ENCODE results near the gene TMEM207.
A peak's percentile ranks its signal among the peaks of the same experiment; 100 is the strongest.

TMEM207 gene

GRCh38 chr3:190444576-190445145, 5.0 kb downstream of the TMEM207 start:
- no peak for TF ChIP-seq CTCF (IDR thresholded peaks at IDR 0.05; ENCODE audit: low read depth, low read length)
- no peak for DNase-seq (ENCODE audit: extremely low read depth, low read depth)

- no peak for TF ChIP-seq CTCF (IDR thresholded peaks at IDR 0.05; ENCODE audit: low read depth, low read length)
- no peak for DNase-seq (ENCODE audit: extremely low read depth, low read depth)
These were observed 5.7 kb downstream of the TMEM207 start for GRCh38 chr3:190444006-190444405.

GRCh38 chr3:190443257-190443656, 6.4 kb downstream of the TMEM207 start:
- peak; percentile 19 for TF ChIP-seq CTCF (IDR thresholded peaks at IDR 0.05; ENCODE audit: low read depth, low read length)
- no peak for DNase-seq (ENCODE audit: extremely low read depth, low read depth)

GRCh38 chr3:190442240-190442639, 7.5 kb downstream of the TMEM207 start:
- no peak for DNase-seq (ENCODE audit: extremely low read depth, low read depth)
- no peak for TF ChIP-seq CTCF (IDR thresholded peaks at IDR 0.05; ENCODE audit: low read depth, low read length)

- no peak for TF ChIP-seq CTCF (IDR thresholded peaks at IDR 0.05; ENCODE audit: low read depth, low read length)
- no peak for DNase-seq (ENCODE audit: extremely low read depth, low read depth)
These were observed 13.4 kb downstream of the TMEM207 start for GRCh38 chr3:190436331-190436730.

- DNase-seq (ENCODE audit: extremely low read depth, low read depth) = no peak
- no peak for TF ChIP-seq CTCF (IDR thresholded peaks at IDR 0.05; ENCODE audit: low read depth, low read length)
These were observed 14.1 kb downstream of the TMEM207 start for GRCh38 chr3:190435618-190436017.

GRCh38 chr3:190433626-190434025, 16.1 kb downstream of the TMEM207 start:
- TF ChIP-seq CTCF (IDR thresholded peaks at IDR 0.05; ENCODE audit: low read depth, low read length) = no peak

More at GRCh38 chr3:190433626-190434025, 16.1 kb downstream of the TMEM207 start:
- no peak for DNase-seq (ENCODE audit: extremely low read depth, low read depth)

Measured in AG09319 (cell line).